WTC11 (cell line): Measurements from ENCODE around the gene TBC1D22A. TPM values are rescaled to one million over a fixed set of nuclear protein-coding genes. Genes with fewer than 3 reads are reported as not detected.

ENCODE experiments used
- ATAC-seq: fragments of 200-7000 bp; cut with Tn5 transposase; 2 replicates; pipeline ENCODE4 v1.10.0; 2021; ENCODE audit warnings: mild to moderate bottlenecking, moderate library complexity
- CTCF ChIA-PET: fragments of 300-600 bp; sonication (Branson Sonifier 250); formaldehyde crosslinking; loops from one replicate; lab custom pipeline; 2021; ENCODE audit warnings: antibody characterized with exemption; lab: Charles Lee
- POLR2A ChIA-PET: fragments of 350-600 bp; sonication (Branson Sonifier 250); formaldehyde crosslinking; loops from one replicate; lab custom pipeline; 2021; ENCODE audit warnings: antibody characterized with exemption; lab: Charles Lee
- DNase-seq: peaks from one replicate; pipeline ENCODE4 v3.0.0; 2021; ENCODE audit warnings: low spot score
- H3K27ac Mint-ChIP-seq: 2 replicates; pipeline ENCODE4 v1.8.0; 2021; ENCODE audit warnings: mixed read lengths
- H3K27me3 Mint-ChIP-seq: 2 replicates; pipeline ENCODE4 v1.8.0; 2021; ENCODE audit warnings: low read depth, mild to moderate bottlenecking, moderate library complexity, mixed read lengths
- H3K36me3 Mint-ChIP-seq: 2 replicates; pipeline ENCODE4 v1.8.0; 2021; ENCODE audit warnings: mixed read lengths
- H3K4me1 Mint-ChIP-seq: 2 replicates; pipeline ENCODE4 v1.8.0; 2022; ENCODE audit warnings: mixed read lengths
- H3K4me3 Mint-ChIP-seq: 2 replicates; pipeline ENCODE4 v1.8.0; 2021; ENCODE audit warnings: mild to moderate bottlenecking, moderate library complexity, mixed read lengths
- H3K9me3 Mint-ChIP-seq: 2 replicates; pipeline ENCODE4 v1.8.0; 2021; ENCODE audit warnings: mixed read lengths
- ATF6 ChIP-seq: sonication (generic); formaldehyde crosslinking; IDR thresholded peaks from 2 replicates; pipeline ENCODE4 v1.8.1; 2023; ENCODE audit warnings: mild to moderate bottlenecking, missing genetic modification reagents
- CBFB ChIP-seq: sonication (generic); formaldehyde crosslinking; IDR thresholded peaks from 2 replicates; pipeline ENCODE4 v1.8.1; 2022; ENCODE audit warnings: mild to moderate bottlenecking, low read depth, missing genetic modification reagents
- CDX4 ChIP-seq: fragments of 250-450 bp; sonication (Bioruptor Pico); IDR thresholded peaks from 2 replicates; pipeline ENCODE4 v1.9.0; 2021; ENCODE audit warnings: moderate library complexity, mild to moderate bottlenecking, inconsistent platforms, borderline replicate concordance
- ERG ChIP-seq: fragments of 250-450 bp; sonication (Bioruptor Pico); IDR thresholded peaks from 2 replicates; pipeline ENCODE4 v1.8.0; 2021; ENCODE audit warnings: mild to moderate bottlenecking
- ESRRA ChIP-seq: sonication (generic); formaldehyde crosslinking; IDR thresholded peaks from 2 replicates; pipeline ENCODE4 v1.8.1; 2022; ENCODE audit warnings: mild to moderate bottlenecking, missing genetic modification reagents, borderline replicate concordance
- NFE2L1 ChIP-seq: sonication (generic); formaldehyde crosslinking; IDR thresholded peaks from 2 replicates; pipeline ENCODE4 v1.8.1; 2023; ENCODE audit warnings: missing genetic modification reagents
- NR2C2 ChIP-seq: sonication (generic); formaldehyde crosslinking; IDR thresholded peaks from 2 replicates; pipeline ENCODE4 v1.8.0; 2022; ENCODE audit warnings: mild to moderate bottlenecking, missing genetic modification reagents
- PRDM15 ChIP-seq: sonication (generic); formaldehyde crosslinking; IDR thresholded peaks from 2 replicates; pipeline ENCODE4 v1.8.0; 2022; ENCODE audit warnings: missing genetic modification reagents
- SMAD4 ChIP-seq: sonication (generic); formaldehyde crosslinking; IDR thresholded peaks from 2 replicates; pipeline ENCODE4 v1.8.0; 2022; ENCODE audit warnings: mild to moderate bottlenecking, missing genetic modification reagents
- TEAD1 ChIP-seq: sonication (generic); formaldehyde crosslinking; IDR thresholded peaks from 2 replicates; pipeline ENCODE4 v1.8.0; 2022; ENCODE audit warnings: mild to moderate bottlenecking, missing genetic modification reagents
- ZBTB21 ChIP-seq: sonication (generic); formaldehyde crosslinking; IDR thresholded peaks from 2 replicates; pipeline ENCODE4 v1.8.1; 2023; ENCODE audit warnings: mild to moderate bottlenecking, missing genetic modification reagents, borderline replicate concordance
- ZMAT4 ChIP-seq: fragments of 250-450 bp; sonication (Bioruptor Pico); IDR thresholded peaks from 2 replicates; pipeline ENCODE4 v1.9.0; 2021; ENCODE audit warnings: mild to moderate bottlenecking
- ZNF532 ChIP-seq: fragments of 250-450 bp; sonication (Bioruptor Pico); IDR thresholded peaks from 2 replicates; pipeline ENCODE4 v1.9.0; 2021; ENCODE audit warnings: mild to moderate bottlenecking, borderline replicate concordance
- total RNA-seq: library from RNA; stranded (reverse); gene quantifications from 3 replicates; pipeline ENCODE4 v1.2.3, GENCODE V29; 2021

The TBC1D22A gene
- total RNA-seq, 1 experiment from 2014 or later: 18.1 TPM

- ChIA-PET CTCF (no interaction called here), POLR2A (no interaction called here)
- Mint-ChIP-seq H3K27me3 (no peaks in the 10 kb centered on the region), H3K27ac (no peak overlapping the region), H3K36me3 (no peaks in the 10 kb centered on the region), H3K4me3 (no peak overlapping the region), H3K9me3 (no peaks in the 10 kb centered on the region), H3K4me1 (no peaks in the 10 kb centered on the region)
- DNase-seq (no peak), ATAC-seq (no peak)
- TF ChIP-seq ESRRA (CRISPR knock-in tag) (no peak), ZNF532 (CRISPR knock-in tag) (no peak), ZMAT4 (CRISPR knock-in tag) (no peak), CBFB (no peak), ATF6 (no peak), NFE2L1 (CRISPR knock-in tag) (no peak)
These were observed 352.5 kb downstream of the TBC1D22A start for GRCh38 chr22:47114813-47115517.

GRCh38 chr22:47115518-47115890, 353.1 kb downstream of the TBC1D22A start:
- DNase-seq (no peak), ATAC-seq (no peak)
- Mint-ChIP-seq H3K4me3 (no peak overlapping the region), H3K36me3 (no peaks in the 10 kb centered on the region), H3K4me1 (no peaks in the 10 kb centered on the region), H3K9me3 (no peaks in the 10 kb centered on the region), H3K27me3 (no peaks in the 10 kb centered on the region), H3K27ac (no peak overlapping the region; the same call in 1 of the 2 replicates)
- POLR2A ChIA-PET: no interaction called here
- TF ChIP-seq CDX4 (no peak), ZBTB21 (CRISPR knock-in tag) (no peak), PRDM15 (no peak)
- CTCF ChIA-PET: no interaction called here

- ChIA-PET CTCF (no interaction called here), POLR2A (no interaction called here)
- TF ChIP-seq SMAD4: no peak
- no peak for TF ChIP-seq CDX4
- TF ChIP-seq NR2C2: no peak
- TF ChIP-seq NFE2L1 (CRISPR knock-in tag): no peak
- no peak for TF ChIP-seq TEAD1 (CRISPR knock-in tag)
- no peak for TF ChIP-seq ERG
- no peak overlapping the region for H3K4me3 Mint-ChIP-seq
- H3K9me3 Mint-ChIP-seq: no peaks in the 10 kb centered on the region
- no peak for DNase-seq
- H3K27ac Mint-ChIP-seq: no peak overlapping the region
- no peaks in the 10 kb centered on the region for H3K27me3 Mint-ChIP-seq
- H3K4me1 Mint-ChIP-seq: no peaks in the 10 kb centered on the region
- no peaks in the 10 kb centered on the region for H3K36me3 Mint-ChIP-seq
- ATAC-seq: no peak
These were observed 353.5 kb downstream of the TBC1D22A start for GRCh38 chr22:47115921-47116320.
